ENCODE data around the gene ZP3.
"Not testable (repeated sequence)": the region's sequence is repeated elsewhere in the genome, so short reads cannot be mapped to it uniquely, and the experiment has no call there.

ZP3 gene

DNA sequence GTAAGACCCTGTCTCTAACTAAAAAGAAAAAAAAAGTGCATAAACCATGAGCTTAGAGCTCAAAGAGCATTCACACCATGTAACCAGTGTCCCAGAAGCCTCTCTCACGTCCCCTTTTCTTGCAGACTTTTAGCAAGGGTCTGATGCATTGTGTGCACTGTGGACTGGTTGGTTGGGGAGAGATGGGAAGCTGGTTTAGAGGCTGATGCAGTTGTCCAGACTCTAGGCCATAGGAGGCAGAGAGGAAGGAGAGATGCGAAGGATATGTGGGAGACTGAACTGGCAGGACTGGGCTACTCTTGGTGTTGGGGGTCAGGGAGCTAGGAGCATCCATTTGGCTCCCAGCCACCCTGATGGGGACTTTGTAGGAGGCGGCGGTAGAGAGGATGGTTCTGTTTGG, 17.0 kb upstream of the ZP3 start:
- no peak for DNase-seq

DNA sequence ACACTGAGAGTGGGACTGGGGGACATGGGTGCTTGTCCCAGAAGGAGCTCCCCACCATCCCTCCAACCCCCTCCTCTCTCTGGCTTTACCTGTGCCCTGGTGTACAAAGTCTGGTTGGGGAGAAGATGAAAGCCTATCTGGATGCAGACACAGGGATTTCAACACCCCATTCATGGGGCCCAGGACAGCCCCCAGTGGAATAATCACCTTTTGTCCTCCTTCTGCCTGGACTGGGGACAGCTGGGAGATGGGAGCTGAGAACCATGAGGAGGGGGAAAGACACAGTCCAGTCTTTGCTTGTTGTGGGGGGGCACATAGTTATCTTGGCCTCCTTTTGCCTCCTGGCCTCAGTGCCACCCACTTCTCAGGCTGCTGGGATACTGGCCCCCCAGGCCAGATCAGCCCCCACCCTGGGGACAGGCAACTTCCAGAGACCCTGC, 16.6 kb upstream of the ZP3 start:
- no peak for DNase-seq

GRCh38 chr7:76409537-76409936, 15.2 kb upstream of the ZP3 start, which contains the start of gene SSC4D:
Gene SSC4D (minus strand): TSS chr7:76409697. CDS start chr7:76404439, 5,258 bp downstream.
- no peak for DNase-seq

GRCh38 chr7:76411626-76412025, 13.1 kb upstream of the ZP3 start:
- no peak for DNase-seq

DNA sequence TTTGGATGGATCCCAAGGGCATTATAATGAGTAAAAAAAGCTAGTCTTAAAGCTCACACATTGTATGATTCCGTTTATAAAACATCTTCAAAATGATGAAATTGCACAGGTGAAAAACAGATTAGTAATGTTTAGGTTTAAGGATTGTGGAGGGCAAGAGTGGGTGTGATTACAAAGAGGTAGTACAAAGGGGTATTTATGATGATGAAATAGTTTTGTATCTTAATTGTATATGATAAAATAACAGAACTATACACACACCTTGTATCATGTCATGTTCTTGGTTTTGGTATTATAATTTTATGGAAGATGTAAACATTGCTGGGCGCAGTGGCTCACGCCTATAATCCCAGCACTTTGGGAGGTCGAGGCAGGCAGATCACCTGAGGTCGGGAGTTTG, 12.5 kb upstream of the ZP3 start:
- no peak for DNase-seq

GRCh38 chr7:76417654-76418310, 7.0 kb upstream of the ZP3 start:
- DNase-seq = not testable (repeated sequence)

GRCh38 chr7:76421097-76421496, 3.7 kb upstream of the ZP3 start:
- DNase-seq = not testable (repeated sequence)

DNA sequence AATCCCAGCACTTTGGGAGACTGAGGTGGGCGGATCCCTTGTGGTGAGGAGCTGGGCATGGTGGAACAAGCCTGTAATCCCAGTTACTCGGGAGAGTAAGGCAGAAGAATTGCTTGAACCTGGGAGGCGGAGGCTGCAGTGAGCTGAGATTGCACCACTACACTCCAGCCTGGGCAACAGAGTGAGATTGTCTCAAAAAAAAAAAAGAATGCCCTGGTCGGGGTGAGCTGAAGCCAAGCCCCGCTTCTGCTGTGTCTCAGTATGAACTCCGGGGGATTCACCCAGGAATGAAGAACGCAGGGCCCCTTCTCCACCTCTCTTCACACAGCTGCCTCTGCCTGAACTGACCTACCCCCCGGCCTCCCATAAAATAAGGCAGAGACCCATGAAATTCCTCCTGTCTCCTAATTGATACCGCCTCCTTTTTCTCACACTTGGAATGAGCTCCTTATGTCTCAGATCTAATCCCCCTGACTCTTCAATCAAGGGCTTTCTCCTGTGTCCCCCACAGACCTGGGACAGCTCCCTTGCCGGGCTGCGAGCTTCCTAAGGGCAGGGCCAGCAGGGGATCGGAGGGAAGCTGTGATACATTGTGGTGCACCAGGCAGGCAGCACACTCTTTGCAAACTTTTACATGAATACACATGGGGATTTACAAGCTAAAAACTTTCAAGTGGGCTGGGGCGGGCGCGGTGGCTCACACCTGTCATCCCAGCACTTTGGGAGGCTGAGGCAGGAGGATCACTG, 911 bp upstream of the ZP3 start:
- no peak for DNase-seq

DNA sequence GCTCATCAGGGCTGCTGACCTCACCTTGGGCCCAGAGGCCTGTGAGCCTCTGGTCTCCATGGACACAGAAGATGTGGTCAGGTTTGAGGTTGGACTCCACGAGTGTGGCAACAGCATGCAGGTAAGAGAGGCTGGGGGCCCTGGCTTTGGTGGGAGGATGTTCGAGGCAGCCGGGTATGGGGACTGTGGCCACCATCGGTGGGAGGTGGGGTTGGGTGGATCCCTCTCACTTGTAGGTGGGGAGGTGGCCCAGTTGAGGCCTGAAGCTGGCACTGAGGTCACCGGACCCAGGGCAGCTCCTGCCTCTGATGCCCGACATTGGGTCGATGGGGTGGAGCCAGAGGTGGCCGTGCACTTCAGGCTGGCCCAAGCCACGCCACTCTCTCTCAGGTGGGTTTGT, 406 bp downstream of the ZP3 start:
- DNase-seq = no peak

GRCh38 chr7:76425558-76425957, 808 bp downstream of the ZP3 start:
- not testable (repeated sequence) for DNase-seq

DNA sequence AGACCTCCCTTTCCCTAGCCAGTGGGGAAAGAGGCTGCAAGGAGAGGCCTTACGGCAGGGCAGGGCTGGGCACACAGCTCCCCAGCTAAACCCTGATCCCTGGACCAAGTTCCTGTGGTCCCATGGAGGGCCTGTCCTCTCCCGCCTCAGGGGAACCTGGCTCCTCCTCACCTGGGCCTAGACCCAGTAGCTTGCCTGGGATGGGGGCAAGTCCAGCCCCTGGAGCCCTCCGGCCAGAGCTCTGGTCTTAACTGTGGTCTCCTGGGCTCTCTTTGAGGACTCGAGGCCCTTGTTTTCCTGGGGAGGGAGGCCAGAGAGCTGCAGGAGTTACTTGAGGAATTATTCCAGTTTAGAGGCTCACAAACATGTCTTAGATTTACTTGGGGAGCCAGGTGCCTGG, 1.5 kb downstream of the ZP3 start:
- DNase-seq = no peak

DNA sequence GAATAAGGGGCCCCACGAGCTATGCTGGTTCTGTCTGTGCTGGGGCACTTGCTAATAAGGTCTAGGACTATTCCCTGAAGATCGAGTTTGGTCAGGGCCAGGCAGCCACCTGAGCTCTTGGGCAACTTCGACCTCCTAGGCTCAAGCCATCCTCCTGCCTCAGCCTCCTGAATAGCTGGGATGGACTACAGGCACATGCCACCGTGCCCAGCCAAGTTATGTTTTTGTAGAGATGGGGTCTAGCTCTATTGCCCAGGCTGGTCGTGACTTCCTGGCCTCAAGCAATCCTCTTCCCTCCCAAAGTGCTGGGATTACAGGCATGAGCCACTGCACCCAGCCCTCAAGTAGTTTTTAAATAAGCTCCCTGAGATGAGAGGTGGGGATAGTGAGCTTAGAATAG, 2.9 kb downstream of the ZP3 start:
- no peak for DNase-seq

DNA sequence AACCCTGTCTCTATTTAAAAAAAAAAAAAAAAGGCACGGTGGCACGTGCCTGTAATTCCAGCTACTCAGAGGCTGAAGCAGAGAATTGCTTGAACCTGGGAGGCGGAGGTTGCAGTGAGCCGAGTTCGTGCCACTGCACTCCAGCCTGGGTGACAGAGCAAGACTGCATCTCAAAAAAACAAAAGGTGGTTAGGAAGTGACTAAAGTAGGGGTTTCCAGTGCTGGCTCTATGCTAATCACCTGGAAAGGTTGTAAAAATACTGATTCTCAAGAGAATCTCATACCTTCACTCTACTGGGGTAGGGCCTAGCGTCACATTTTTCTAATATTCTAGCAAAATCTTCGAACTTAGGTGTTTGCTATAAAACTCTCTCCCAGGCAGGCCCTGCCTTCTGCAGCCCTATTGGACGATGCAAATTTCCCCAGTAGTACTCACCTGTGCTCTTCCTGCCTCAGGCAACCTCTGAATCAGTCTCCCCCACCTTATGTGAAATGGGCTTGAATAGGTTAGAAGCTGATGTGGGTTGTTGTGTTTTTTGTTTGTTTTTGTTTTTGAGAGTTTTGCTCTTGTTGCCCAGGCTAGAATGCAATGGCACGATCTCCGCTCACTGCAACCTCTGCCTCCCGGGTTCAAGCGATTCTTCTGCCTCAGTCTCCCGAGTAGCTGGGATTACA, 3.5 kb downstream of the ZP3 start:
- no peak for DNase-seq

GRCh38 chr7:76428868-76429805, 4.4 kb downstream of the ZP3 start:
- no peak for DNase-seq

- no peak for DNase-seq
Observed at GRCh38 chr7:76430211-76430610, 5.5 kb downstream of the ZP3 start.

DNA sequence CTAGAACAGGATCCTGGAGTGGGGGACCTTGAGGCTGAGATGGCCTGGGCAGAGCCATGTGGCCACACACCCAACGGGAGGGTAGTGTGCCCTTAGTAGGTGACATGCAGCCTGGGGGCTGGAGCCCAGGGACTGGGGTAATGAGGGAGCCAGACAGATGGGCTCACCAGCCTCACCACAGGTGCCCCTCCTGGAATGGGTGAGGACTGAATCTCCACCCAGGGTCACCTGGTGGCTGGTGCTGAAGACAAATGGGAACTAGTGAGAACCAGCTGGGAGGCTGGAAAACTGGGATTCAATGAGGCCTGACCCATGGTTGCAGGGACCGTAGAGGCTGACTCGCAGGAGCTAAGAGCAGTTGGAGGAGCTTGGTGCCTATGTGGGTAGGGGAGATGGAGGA, 6.1 kb downstream of the ZP3 start:
- DNase-seq = no peak

DNA sequence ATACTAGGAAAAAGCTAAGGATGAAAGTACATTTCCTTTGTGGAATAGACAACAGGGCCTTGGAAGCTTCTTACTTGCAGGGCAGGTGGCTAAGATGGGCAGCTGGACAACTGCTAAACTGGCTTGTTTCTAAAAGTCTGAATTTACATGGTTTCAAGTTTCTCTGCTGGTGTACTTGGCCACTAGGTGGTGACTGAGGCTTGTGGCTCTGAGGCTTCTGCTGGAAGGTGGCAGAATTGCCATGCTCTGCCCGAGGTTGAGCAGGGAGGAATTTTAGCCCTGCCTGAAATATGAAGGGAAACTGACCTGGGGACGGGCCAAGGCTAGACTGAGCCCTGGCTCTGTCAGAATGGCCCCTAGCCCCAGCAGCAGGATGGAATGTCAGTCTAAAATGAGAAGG, 13.1 kb downstream of the ZP3 start:
- peak; percentile 10 to 64 for DNase-seq

DNA sequence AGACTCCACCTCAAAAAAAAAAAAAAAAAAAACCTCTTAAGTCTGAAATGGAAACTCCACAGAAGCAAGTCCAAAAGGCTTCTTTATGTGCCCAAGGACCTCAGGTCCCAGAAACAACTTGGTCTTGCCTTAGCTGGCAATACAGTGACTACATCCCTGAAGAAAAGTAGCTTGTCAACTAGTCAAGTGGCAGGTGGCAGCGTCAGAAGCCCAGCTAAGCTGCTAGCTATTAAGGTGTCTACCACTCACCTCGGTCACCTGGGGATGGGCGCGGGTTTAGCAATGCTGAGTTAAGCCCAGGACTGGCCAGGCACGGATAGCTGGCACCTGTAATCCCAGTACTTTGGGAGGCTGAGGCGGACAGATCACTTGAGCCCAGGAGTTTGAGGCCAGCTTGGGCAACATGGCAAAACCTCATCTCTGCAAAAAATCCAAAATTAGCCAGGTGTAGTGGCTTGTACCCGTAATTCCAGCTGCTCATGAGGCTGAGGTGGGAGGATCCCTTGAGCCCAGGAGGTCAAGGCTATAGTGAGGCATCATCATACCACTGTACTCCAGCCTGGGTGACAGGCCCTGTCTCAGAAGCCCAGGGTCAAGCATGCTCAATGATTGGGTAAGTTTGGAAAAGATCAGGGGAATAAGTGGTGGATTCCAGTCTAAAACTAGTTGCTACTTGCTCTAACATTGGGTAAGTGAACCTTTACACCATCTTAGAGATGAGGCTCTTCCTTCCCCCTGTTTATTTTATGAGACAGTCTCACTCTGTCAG, 14.6 kb downstream of the ZP3 start:
- DNase-seq = not testable (repeated sequence)

DNA sequence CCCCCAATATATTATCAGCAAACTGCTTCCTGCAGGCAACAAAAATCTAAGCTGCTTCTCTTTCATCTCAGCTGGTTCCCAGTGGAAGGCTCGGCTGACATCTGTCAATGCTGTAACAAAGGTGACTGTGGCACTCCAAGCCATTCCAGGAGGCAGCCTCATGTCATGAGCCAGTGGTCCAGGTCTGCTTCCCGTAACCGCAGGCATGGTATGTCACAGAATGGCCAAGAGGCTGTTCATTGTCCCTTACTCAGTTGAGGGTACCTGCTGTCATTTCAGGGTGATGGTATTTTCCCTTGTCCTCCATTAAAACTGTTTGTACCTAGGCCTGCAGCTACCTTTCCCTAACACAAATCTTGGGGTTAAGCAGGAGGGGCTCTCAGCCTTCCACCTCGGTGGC, 15.7 kb downstream of the ZP3 start:
- DNase-seq = not testable (repeated sequence)

GRCh38 chr7:76441792-76442191, 17.0 kb downstream of the ZP3 start:
- not testable (repeated sequence) for DNase-seq

DNA sequence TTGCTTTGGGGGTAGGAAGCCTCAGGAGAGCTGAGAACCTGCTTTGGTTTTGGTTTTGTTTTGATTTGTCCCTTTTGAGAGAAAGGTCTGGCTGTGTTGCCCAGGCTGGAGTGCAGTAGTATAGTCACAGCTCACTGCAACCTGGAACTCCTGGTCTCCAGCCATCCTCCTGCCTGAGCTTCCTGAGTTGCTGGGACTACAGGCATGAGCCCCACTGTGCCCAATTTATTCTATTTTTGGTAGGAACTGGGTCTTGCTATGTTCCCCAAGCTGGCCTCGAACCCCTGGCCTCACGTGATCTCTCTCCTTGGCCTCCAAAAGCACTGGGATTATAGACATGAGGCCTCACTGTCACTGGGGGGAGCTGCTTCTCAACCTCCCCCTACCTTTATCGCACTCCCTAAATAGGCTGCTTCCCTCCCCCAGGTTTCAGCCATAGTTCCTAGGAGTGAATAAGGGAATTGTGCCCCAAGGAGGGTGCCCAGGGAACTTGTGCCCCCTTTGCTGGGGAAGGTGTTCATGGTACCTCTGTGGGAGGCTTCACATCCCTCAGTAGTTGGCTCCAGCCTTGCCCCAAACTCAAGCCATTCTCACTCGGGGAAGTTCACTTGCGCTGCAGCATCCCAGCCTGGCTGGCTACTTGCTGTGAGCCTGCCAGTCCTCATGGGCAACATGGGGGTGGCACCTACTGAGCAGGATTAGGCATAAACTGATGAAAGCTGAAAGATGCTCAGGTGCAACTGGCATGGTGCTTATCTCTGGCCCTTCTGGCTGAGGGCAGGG, 18.1 kb downstream of the ZP3 start:
- DNase-seq = not testable (repeated sequence)

Data from NCI-H446 (cell line).